ENCODE data around the gene CNGA3. TPM values are rescaled to one million over a fixed set of nuclear protein-coding genes. Genes with fewer than 3 reads are reported as not detected.

The CNGA3 gene
- total RNA-seq, 2 experiments from 2014 or later: not detected

DNA sequence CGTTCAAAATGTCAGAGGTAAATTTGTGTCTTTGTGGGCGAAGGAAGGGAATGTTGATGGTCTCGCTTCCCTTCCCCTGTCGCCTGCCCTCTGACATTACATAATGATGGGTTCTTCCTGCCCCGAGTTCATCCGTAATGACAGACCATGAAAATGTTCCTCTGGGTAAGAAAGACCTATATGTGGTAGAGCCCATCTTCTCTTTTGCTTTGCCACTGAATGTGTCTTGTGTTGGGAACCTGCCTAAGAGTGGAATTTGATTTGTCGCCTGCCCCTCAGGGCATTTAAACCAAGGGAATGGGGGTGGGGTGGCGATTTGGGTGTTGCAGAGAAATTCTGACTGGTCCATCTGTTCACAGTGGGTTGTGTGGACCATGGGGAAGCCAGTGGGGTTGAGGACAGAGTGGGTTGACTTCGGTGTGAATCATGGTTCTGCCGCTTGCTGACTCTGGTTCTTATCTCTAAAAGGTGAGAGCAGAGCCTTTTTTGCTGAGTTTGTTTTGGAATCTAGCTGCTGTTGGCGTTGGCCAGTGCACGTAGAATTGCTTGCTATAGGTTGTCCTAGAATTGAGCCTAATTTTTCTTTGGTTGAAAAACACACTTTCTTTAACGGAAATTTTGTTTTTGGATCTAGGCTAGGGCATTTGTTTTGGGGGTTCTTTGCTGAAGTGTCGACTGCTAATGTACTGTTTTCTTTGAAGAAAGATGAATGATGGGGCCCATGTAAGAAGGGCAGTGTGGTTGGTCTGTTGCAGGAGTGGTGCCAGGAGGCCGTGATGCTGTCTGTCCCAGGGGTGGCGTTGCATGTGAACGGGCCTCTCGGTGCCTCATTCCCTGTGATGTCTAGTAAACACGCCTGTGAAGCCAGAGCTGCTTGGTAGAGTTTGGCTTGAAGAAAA lies 99.7 kb downstream of the CNGA3 start:
- H3K9me3 Mint-ChIP-seq: peaks cover under 1% of the 10 kb centered on the region
- DNase-seq: no peak
- H3K36me3 Mint-ChIP-seq: peaks cover 8% of the 10 kb centered on the region
- peak overlapping the region; percentile 88 for H3K27ac Mint-ChIP-seq
- H3K4me1 Mint-ChIP-seq: peaks cover 51% of the 10 kb centered on the region
- no peaks in the 10 kb centered on the region for H3K27me3 Mint-ChIP-seq
- peak overlapping the region; percentile 90 for H3K4me3 Mint-ChIP-seq

DNA sequence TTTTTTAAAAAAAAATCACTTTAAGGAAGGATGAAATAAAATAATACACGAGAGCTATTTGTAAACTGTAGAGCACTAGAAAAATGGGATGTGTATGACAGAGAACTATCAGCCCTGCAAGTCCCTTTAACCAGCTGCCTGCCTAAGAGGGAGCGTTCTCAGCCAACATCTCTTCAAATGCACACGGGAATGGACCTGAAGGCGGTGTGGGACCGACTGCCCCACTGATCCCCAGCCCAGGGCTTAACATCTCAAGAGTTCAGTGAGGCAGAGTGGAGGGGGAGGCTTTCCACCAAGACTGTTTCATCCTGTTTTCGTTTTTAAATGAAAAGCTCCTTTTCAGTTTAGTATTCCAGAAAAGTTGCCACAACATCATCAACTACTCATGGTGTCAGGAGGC lies 100.6 kb downstream of the CNGA3 start:
- Mint-ChIP-seq H3K27ac (peak overlapping the region; percentile 88), H3K4me3 (peak overlapping the region; percentile 90), H3K4me1 (peaks cover 60% of the 10 kb centered on the region), H3K27me3 (no peaks in the 10 kb centered on the region), H3K36me3 (peaks cover 8% of the 10 kb centered on the region), H3K9me3 (no peaks in the 10 kb centered on the region)
- DNase-seq: no peak

Other genes starting within 250 kb of the CNGA3 start
- 10 to 100 TPM; 31.6 to 31.9 TPM for gene INPP4A, start 98.4 kb downstream of the CNGA3 start, total RNA-seq

Data from activated naive CD8-positive, alpha-beta T cell treated with anti-CD3 and anti-CD28 coated beads for 36 hours (primary cell).